NCI-H2227 (cell line): Measurements from ENCODE around the gene E2F6.
"Not testable (repeated sequence)": the region's sequence is repeated elsewhere in the genome, so short reads cannot be mapped to it uniquely, and the experiment has no call there.

Experiments used
- DNase-seq: peaks from one replicate; lab custom pipeline; 2025; ENCODE audit not compliant: unreplicated experiment; lab: John Stamatoyannopoulos, UW

The E2F6 gene

DNA sequence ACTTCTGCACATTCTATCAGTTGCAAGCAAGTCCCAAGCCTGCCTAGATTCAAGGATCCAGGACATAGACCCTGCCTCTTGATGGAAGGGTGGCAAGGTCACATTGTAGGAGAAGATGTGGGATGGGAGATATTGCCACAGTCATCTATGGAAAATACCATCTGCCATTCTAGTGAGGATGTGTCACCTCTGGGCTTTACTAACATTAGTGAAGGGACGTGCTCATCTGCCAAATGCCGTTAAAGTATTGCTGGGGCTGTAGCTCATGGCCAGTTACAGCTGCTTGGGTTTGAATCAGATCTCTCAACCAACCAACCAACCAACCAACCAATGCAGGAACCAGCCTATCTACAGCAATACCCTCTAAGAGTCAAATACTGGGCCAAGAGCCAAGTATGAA is 49.0 kb downstream of the E2F6 start:
- DNase-seq = no peak

DNA sequence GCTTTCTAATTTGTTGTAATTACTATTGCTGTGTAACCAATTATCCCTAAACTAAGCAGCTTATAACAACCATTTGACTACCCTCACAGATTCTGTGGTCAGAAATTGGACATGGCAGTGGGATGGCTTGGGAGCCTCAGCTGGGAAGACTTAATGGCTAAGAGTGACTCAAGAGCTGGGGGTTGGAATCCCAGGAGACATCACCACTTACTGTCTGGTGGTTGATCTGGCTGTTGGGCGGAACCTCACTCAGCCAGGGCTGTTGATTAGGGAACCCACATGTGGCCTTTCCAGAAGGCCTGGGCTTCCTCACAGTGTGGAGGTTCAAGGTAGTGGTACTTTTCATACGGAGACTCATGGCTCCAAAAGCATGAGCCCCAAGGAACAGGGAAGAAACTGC is 49.8 kb downstream of the E2F6 start:
- no peak for DNase-seq

DNA sequence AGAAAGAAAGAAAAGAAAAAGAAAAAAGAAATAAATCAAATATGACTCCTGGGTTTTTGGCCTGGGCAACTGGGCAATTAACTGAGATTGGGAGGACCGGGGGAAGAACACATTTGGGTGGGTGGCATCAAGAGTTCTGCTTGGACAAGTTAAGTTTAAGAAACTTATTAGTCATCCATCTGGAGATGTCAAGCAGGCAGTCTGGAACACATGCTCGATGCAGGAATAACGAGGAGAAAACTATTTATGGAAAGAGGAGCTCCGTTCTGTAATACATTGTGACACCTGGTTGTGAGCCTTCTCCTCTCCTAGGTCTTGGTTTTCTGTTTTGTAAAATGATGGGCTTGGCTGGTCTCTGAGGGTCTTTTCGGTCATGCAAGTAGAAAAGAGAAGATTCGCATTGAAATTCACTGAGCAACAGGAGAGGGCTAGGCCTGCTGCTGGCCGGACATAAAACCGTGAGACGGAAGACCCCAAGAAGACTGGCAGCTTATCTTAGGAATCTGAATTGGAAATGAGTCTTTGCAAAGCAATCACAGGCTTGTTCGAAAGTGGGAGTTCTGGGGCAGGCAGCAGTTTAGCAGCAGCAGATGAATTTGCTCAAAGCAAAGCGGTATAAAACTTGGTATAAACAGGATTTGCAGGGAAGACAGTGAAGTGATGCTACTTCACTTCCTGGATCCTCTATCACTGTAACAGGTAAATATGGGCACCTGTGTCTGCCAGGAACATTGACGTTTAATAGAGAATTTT is 51.4 kb downstream of the E2F6 start:
- no peak for DNase-seq

DNA sequence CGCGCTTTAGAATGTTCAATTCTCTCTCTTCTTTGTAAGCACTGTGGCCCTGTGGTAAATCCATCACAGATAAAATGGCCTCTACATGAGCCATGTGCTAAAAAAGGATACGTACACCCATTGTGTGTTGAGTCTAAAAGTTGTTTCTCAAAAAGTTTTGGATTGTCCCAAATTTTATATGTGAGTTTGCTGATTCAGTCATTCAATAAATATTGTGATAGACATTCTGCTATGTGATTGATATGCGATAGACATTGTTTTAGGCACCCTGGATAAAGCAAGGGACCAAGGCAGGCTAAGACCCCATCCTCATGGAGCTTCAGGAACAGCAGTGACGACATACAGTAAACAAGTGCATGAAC is 53.5 kb downstream of the E2F6 start:
- no peak for DNase-seq

DNA sequence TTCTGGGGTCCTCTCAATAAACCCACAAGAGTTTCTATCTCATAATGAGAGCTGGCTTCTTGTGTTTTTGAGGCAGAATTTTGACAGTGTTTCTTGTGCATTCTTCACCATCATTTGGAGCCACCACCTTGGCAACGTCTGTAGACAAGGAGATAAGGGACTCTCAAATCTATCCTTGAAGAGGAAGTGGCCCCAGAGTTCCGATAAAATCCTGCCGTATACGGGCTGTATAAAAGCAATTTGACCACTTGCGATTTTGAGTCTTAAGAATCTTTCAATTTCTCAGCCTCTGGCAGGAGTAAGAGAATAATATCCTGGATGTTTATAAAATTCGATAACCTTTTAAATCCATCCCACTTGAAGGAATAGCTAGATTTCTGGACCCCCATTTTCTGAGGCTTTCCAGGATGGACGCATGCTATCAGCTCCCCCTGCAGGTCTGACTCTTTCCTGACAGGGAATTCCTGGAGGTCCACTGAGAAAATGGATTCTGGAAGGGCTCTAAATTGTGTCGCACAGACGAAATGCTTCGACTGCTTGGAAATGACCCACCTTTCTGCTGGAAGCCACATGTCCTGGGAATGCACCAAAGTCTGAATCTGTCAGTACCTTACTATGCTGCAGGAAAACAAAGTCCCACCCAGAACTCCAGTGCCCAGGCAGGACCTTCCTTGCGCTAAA is 54.1 kb downstream of the E2F6 start:
- peak; percentile 74 for DNase-seq

DNA sequence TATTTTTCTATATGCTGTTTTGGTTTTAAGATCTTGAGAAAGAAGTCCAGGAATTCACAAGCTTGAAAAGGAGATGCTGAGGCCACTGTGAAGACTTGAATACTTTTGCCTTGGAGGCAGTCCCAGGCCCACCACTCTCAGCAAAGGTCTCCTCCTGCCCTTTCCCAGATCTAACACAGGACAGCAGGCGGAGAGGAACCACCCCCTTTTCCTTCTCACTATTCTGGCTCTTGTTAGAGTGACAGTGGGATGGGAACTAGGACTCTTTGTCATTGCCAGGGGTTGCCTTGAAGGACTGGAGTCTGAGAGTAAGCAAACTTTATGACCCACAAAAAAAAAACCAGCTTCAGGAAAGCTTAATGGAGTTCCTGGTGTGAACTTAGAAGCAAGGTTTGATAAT is 54.7 kb downstream of the E2F6 start:
- no peak for DNase-seq

DNA sequence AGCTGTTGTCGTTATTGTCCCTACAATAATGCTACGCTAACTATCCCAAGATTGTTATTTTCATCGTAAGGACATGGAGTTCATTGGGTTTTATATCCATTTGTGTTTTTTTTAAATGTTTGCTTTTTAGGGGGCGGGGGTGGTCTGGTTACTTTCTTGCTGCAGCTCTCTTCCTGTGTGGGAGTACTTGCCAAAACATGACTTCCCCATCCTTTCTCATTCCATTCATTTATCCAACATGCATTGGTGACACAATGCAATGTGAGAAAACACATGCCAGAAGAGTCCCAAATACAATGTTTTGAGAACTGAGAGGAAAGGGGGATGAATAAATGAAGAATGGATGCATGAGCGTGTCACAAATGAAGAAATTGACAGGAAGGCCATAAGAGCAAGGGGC is 55.9 kb downstream of the E2F6 start:
- DNase-seq = no peak

DNA sequence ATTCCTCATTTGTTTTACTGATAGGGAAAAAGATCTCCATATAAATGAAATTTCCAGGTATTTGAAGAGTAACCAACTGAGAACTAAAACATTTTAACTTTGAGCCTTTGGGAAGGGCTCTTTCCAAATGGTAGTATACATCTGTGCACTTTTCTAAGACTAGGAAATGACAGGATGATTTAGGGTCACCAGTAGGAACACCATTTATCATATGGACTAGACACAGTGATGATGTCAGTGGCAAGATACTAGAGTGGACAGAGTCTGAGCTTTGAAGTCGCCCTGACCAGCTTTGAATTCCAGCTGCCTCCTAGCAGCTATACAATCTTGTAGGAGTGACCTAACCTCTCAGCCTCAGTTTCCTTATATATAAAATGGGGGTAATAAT is 56.4 kb downstream of the E2F6 start:
- no peak for DNase-seq

DNA sequence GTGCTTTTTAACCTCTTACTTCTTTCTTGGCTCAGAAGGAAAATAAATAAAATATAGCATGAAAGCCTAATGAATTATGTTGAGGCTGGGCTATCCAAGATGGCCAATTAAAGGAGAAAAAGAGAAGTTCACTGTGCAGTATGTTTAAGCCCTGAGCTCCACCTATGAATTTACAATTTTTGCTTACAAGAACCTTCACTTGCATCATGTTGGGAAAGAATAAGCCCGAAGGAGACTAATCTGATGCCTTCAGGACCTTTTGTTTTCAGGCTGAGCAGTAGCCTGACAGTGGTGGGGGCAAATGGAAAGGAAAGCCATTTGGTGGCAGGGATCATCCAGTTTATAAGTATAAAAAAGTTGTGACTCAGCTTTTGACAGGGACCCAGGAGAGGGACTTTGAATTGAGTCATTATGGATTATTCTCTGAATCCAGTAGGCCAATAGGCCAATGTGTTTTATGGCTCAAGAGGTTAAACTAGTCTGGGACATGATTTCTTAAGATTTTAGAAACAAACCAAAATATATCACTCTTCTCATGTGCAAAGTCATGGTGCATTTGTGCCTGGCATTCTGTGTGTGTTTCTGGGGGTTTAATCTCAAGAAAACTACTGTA is 56.9 kb downstream of the E2F6 start:
- DNase-seq = no peak

DNA sequence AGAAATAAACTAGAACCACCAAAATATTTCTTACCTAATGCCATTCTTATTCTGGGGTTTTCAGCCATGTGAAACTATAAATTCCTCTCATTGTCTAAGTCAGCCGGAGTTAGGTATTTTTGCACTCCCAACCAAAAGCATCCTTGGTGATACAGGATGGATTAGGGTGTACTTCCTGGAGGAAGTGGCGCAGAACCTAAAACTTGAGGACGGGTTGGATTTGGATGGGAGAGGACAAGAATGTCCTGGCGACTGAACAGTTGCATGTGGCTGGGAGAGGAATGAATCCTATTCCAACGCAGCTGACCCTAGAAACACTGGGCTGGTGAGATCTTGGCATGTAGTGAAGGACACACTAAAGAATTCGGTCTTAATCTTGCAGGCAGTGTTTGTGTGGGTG is 58.5 kb downstream of the E2F6 start:
- DNase-seq = no peak

DNA sequence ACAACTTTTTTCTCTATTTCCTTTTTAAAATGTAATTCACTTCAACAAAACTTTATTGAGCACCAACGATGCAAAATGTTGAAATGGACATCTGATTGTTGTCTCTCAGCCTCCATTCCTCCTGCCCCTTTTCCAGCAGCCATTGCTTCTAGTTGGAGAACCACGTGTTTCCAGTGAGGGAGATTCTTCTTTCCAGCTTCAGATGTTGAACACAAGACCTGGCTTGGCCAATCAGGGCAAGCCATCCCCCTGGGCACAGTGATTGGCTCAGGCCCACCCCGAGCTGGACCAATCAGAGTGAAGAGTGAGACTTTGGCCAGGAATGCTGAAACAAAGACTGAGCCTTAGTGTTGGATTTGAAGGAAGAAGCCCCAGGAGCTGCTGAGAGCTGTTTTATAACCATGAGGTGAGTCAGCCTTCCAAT is 59.0 kb downstream of the E2F6 start:
- no peak for DNase-seq

DNA sequence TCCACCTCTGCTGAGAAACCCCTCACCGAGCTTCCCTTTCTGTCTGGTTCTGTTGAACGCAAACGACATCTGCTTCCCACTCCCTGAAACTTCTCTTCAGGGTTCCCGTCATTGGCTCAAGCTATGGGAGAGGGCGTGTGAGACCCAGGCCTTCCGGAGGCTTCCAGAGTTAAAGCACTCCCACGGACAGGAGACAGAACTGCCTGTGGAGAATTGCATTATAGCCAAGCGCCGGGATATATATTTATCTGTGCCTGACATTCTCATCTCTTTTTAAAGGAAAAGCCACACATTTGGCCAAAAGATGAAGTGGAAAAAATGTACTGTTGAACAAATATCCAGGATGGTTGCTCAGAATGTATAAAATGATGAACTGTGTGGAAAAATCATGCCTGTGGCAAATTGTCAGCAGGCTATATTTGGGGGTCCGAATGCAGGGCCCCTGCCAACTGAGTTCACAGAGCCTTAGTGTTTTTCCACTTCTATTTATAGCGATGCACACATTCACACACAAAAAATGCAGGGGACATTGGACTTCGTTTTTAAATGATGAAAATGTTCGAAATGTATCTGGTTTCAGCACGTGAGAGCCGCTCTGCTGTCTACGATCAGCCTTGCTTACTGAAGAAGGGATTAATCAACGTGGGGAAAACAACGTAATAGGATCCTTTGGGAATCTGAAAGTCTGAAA is 59.5 kb downstream of the E2F6 start:
- DNase-seq = no peak

DNA sequence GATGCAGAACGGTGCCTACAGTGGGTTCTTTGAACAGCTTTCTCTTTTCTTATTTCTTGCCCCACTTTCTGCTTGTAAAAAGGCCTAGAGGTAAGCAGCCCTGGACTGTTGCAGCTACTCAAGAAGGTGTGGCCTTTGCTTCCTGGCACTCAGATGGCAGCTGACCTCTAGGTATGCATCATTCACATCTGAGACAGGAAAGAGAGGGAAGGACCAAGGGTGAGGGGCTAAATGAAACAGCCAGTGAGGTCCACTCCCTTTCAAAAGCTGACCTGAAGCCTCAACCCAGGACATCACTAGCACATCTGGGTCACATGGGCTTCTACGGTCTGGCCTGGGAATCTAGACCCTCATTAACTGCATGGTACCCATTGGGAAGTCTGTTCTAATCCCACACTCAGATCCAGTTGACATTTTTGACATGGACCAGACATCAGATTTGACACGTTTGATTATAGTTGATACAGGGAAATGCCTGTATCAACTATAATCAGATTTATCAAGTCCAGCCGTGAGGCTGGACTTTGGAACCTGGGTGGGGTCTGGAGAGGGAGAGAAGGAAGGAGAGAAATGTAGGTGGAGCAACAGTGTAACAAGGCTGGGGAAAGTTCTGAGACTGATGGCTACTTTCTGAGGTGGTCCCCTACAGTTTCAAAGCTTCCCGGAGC is 60.2 kb downstream of the E2F6 start:
- DNase-seq = no peak

DNA sequence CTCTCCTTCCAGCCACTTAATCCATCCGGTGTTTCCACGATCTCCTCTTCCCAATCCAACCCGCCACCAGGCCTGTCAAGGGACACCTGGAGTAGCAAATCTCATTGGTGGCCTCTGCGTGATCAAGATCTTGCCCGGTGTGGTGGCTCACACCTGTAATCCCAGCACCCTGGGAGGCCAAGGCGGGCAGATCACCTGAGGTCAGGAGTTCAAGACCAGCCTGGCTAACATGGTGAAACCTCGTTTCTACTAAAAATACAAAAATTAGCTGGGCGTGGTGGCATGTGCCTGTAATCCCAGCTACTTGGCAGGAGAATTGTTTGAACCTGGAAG is 60.9 kb downstream of the E2F6 start:
- not testable (repeated sequence) for DNase-seq

DNA sequence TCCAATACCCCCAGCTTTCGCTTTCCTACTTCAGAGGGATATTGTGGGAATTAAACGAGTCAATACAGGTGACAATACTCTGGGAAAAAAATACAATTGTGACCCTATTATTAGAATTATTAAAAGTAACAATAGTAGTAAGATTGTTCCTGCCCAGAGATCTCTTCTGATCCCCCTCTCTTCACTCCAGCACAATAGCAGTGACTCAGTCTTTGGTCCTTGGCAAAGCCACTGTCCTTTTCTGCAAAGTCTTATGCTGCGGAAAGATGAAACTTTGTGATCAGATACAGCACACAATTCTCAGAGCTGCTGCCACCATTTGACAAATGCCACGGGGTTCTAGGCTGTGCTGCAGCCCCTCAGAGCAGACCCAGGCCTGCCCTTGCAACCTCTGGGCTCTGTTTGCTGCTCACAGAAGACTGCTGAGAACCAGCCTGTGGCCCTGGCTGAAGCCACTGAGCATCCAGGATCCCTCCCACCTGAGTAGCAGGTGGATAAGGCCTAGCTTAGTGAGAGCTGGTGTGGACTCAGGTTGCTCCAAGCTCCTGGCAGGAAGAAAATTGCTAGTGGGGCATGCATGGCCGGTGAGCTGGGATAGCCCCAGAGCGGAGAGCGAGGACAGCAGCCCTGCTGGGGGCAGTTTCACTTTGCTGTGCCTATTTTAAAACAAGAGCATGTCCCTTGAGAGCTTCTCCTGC is 61.4 kb downstream of the E2F6 start:
- no peak for DNase-seq

DNA sequence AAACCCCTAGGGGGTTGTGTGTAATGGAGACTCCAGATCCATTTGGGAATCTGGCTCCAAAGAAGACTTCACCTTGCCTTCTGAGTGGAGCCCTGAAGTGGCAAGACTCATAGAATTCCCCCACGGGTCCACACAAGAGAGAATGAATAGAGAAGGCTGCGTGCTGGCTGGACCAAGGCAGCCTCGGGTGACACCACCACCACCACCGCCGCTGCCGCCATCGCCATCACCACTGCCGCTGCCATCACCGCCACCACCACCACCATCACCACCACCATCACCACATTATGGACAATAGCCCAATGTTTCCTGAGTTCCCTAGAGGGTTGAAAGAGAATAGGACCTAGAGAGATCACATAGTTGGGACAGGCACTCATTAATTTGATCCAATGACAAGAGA is 63.5 kb downstream of the E2F6 start:
- DNase-seq = no peak

DNA sequence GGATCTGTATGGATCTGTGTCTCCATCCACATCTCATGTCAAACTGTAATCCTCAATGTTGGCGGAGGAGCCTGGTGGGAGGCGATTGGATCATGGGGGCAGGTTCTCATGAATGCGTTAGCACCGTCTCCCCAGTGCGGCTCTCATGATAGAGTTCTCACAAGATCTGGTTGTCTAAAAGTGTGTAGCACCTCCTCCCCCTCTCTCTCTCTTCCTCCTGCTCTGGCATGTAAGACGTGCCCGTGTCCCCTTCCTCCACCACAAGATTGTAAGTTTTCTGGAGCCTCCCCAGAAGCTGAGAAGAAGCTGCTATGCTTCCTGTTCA is 66.6 kb downstream of the E2F6 start:
- no peak for DNase-seq

DNA sequence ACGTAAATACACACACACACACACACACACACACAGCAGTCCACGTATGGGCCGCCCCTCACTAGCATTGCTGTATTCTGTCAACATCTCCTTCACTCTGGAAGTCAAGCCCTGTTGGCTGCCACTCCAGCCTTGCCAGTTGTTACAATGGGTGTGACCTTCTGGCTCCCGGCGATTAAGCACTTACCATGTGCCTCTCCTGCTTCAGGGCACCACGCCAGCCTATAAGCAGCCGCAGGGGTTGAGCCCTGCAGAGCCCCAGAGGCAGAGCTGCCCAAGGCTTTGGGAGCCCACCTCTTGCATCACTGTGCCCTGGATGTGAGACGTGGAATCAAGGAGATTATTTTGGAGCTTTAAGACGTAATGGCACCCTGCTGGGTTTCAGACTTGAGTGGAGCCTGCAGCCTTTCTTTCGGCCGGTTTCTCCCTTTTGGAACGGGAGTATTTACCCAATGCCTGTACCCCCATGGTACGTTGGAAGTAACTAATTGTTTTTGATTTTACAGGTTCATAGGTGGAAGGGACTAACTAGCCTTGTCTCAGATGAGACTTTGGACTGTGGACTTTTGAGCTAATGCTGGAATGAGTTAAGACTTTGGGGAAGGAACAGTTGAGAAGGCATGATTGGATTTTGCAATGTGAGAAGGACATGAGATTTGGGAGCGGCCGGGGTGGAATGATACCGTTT is 67.1 kb downstream of the E2F6 start:
- no peak for DNase-seq

DNA sequence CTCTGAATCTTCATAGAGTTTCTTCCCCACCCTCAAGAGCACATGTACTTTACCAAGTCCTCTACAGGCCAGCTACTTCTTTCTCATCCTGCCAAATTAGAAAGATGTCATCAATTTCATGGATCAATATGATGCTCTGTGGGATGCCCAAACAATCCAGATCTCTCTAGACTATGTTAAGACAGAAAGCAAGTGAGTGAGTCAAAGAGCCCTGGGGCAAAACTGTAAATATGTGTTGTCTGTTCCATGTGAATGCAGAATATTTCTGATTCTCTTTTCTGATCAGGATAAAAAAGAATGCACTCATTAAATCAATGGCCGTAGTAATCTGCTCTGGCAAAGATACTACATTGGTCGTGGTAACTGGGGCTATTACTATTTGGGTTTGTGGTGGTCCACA is 68.4 kb downstream of the E2F6 start:
- DNase-seq = no peak
